ENCODE measurements around the gene SSTR4.

Gene SSTR4

GRCh38 chr20:23039136-23039875, 4.2 kb downstream of the SSTR4 start:
- H3K27me3 ChIP-seq (ENCODE audit: low read depth): no peaks in the 10 kb centered on the region
- no peak for DNase-seq (ENCODE audit: low spot score in 2 of 2)
- H3K36me3 ChIP-seq (replicated peaks): no peaks in the 10 kb centered on the region
- in situ Hi-C loops (cut with MboI; ENCODE audit: low sequenced_read_pairs): no loop called here
- H3K9me3 ChIP-seq: no peaks in the 10 kb centered on the region
- no peaks in the 10 kb centered on the region for H3K4me1 ChIP-seq
- no peak overlapping the region for H3K4me3 ChIP-seq

GRCh38 chr20:23039885-23040508, 4.9 kb downstream of the SSTR4 start:
- Histone ChIP-seq H3K4me1 (no peaks in the 10 kb centered on the region), H3K9me3 (no peaks in the 10 kb centered on the region), H3K36me3 (replicated peaks) (no peaks in the 10 kb centered on the region), H3K4me3 (no peak overlapping the region), H3K27me3 (ENCODE audit: low read depth) (no peaks in the 10 kb centered on the region)
- in situ Hi-C loops (cut with MboI; ENCODE audit: low sequenced_read_pairs): no loop called here
- DNase-seq (ENCODE audit: low spot score in 2 of 2): no peak

GRCh38 chr20:23042270-23042669, 7.2 kb downstream of the SSTR4 start:
- H3K27me3 ChIP-seq (ENCODE audit: low read depth): no peaks in the 10 kb centered on the region
- in situ Hi-C loops (cut with MboI; ENCODE audit: low sequenced_read_pairs): no loop called here
- no peaks in the 10 kb centered on the region for H3K9me3 ChIP-seq
- H3K4me3 ChIP-seq: no peak overlapping the region
- H3K36me3 ChIP-seq (replicated peaks): no peaks in the 10 kb centered on the region
- no peak for DNase-seq (ENCODE audit: low spot score in 2 of 2)
- no peaks in the 10 kb centered on the region for H3K4me1 ChIP-seq

GRCh38 chr20:23043376-23043775, 8.3 kb downstream of the SSTR4 start:
- no peaks in the 10 kb centered on the region for H3K4me1 ChIP-seq
- in situ Hi-C loops (cut with MboI; ENCODE audit: low sequenced_read_pairs): no loop called here
- no peaks in the 10 kb centered on the region for H3K9me3 ChIP-seq
- H3K36me3 ChIP-seq (replicated peaks): no peaks in the 10 kb centered on the region
- H3K4me3 ChIP-seq: no peak overlapping the region
- DNase-seq (ENCODE audit: low spot score in 2 of 2): no peak
- H3K27me3 ChIP-seq (ENCODE audit: low read depth): no peaks in the 10 kb centered on the region

- no peaks in the 10 kb centered on the region for H3K27me3 ChIP-seq (ENCODE audit: low read depth)
- H3K4me3 ChIP-seq: no peak overlapping the region
- H3K9me3 ChIP-seq: no peaks in the 10 kb centered on the region
- H3K4me1 ChIP-seq: no peaks in the 10 kb centered on the region
- DNase-seq (ENCODE audit: low spot score in 2 of 2): no peak
- in situ Hi-C loops (cut with MboI; ENCODE audit: low sequenced_read_pairs): no loop called here
- no peaks in the 10 kb centered on the region for H3K36me3 ChIP-seq (replicated peaks)
Observed at GRCh38 chr20:23046431-23046830, 11.3 kb downstream of the SSTR4 start.

- H3K4me3 ChIP-seq: no peak overlapping the region
- no peak for DNase-seq (ENCODE audit: low spot score in 2 of 2)
- no peaks in the 10 kb centered on the region for H3K4me1 ChIP-seq
- H3K27me3 ChIP-seq (ENCODE audit: low read depth): no peaks in the 10 kb centered on the region
- in situ Hi-C loops (cut with MboI; ENCODE audit: low sequenced_read_pairs): no loop called here
- no peaks in the 10 kb centered on the region for H3K36me3 ChIP-seq (replicated peaks)
- no peaks in the 10 kb centered on the region for H3K9me3 ChIP-seq
Observed at GRCh38 chr20:23047001-23047737, 12.1 kb downstream of the SSTR4 start.

- no peaks in the 10 kb centered on the region for H3K36me3 ChIP-seq (replicated peaks)
- no peak for DNase-seq (ENCODE audit: low spot score in 2 of 2)
Observed at GRCh38 chr20:23047738-23048214, 12.7 kb downstream of the SSTR4 start.

GRCh38 chr20:23048283-23049200, 13.4 kb downstream of the SSTR4 start:
- H3K36me3 ChIP-seq (replicated peaks): no peaks in the 10 kb centered on the region
- in situ Hi-C loops (cut with MboI; ENCODE audit: low sequenced_read_pairs): no loop called here
- no peaks in the 10 kb centered on the region for H3K27me3 ChIP-seq (ENCODE audit: low read depth)
- no peaks in the 10 kb centered on the region for H3K9me3 ChIP-seq
- no peak overlapping the region for H3K4me3 ChIP-seq
- no peak for DNase-seq (ENCODE audit: low spot score in 2 of 2)
- H3K4me1 ChIP-seq: no peaks in the 10 kb centered on the region

More at GRCh38 chr20:23047738-23048214, 12.7 kb downstream of the SSTR4 start:
- no peaks in the 10 kb centered on the region for H3K4me1 ChIP-seq
- no peaks in the 10 kb centered on the region for H3K27me3 ChIP-seq (ENCODE audit: low read depth)
- no peaks in the 10 kb centered on the region for H3K9me3 ChIP-seq
- in situ Hi-C loops (cut with MboI; ENCODE audit: low sequenced_read_pairs): no loop called here
- H3K4me3 ChIP-seq: no peak overlapping the region

GRCh38 chr20:23049201-23050075, 14.3 kb downstream of the SSTR4 start, which contains the start of gene THBD:
Gene THBD (minus strand): TSS chr20:23049672. CDS start chr20:23049504, 168 bp downstream.
- DNase-seq (ENCODE audit: low spot score in 2 of 2): no peak
- Histone ChIP-seq H3K36me3 (replicated peaks) (no peaks in the 10 kb centered on the region), H3K9me3 (no peaks in the 10 kb centered on the region), H3K4me1 (no peaks in the 10 kb centered on the region), H3K27me3 (ENCODE audit: low read depth) (no peaks in the 10 kb centered on the region), H3K4me3 (no peak within 1 kb of the TSS)
- in situ Hi-C loops (cut with MboI; ENCODE audit: low sequenced_read_pairs): no loop called here

- no peak for DNase-seq (ENCODE audit: low spot score in 2 of 2)
- in situ Hi-C loops (cut with MboI; ENCODE audit: low sequenced_read_pairs): no loop called here
- H3K27me3 ChIP-seq (ENCODE audit: low read depth): no peaks in the 10 kb centered on the region
Observed at GRCh38 chr20:23050076-23050838, 15.1 kb downstream of the SSTR4 start.

GRCh38 chr20:23050847-23051627, 15.9 kb downstream of the SSTR4 start:
- no peaks in the 10 kb centered on the region for H3K4me1 ChIP-seq
- no peak overlapping the region for H3K4me3 ChIP-seq
- no peaks in the 10 kb centered on the region for H3K27me3 ChIP-seq (ENCODE audit: low read depth)
- peak in 1 of 2 experiments; percentile 33 for DNase-seq (ENCODE audit: low spot score in 2 of 2)
- H3K9me3 ChIP-seq: no peaks in the 10 kb centered on the region
- no peaks in the 10 kb centered on the region for H3K36me3 ChIP-seq (replicated peaks)
- in situ Hi-C loops (cut with MboI; ENCODE audit: low sequenced_read_pairs): no loop called here

More at GRCh38 chr20:23050076-23050838, 15.1 kb downstream of the SSTR4 start:
- Histone ChIP-seq H3K36me3 (replicated peaks) (no peaks in the 10 kb centered on the region), H3K4me1 (no peaks in the 10 kb centered on the region), H3K4me3 (no peak overlapping the region), H3K9me3 (no peaks in the 10 kb centered on the region)
